GM19372 (cell line): Measurements from ENCODE around the gene DYNC1I1.

ENCODE experiments used
- ATAC-seq: cut with Tn5 transposase; IDR thresholded peaks from one replicate; pipeline ENCODE4 v1.9.1; 2021; ENCODE audit warnings: mild to moderate bottlenecking, low read depth, moderate library complexity; ENCODE audit not compliant: unreplicated experiment

DYNC1I1 gene

GRCh38 chr7:95788258-95788657, 15.9 kb downstream of the DYNC1I1 start:
- no peak for ATAC-seq

GRCh38 chr7:95788884-95789283, 16.5 kb downstream of the DYNC1I1 start:
- no peak for ATAC-seq

- no peak for ATAC-seq
These were observed 21.3 kb downstream of the DYNC1I1 start for GRCh38 chr7:95793658-95794057.

GRCh38 chr7:95794917-95795515, 22.7 kb downstream of the DYNC1I1 start:
- ATAC-seq = peak; percentile 64

DNA sequence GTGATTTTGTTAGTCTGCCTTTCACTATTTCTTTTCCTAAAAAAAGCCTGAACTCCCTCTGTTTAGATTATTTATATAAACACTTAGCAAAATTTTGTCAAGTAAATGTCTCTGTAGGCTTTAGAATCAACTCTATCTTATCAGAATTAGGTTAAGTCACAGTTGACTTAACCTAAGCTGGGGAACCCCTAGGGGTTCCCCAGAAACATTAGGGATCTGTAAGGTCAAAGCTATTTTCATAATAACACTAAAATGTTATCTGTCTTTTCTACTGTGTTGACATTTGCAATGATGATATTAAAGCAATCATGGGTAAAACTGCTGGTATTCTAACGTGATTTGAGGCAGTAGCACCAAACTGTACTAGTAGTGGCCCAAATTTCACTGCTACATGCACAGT, 24.3 kb downstream of the DYNC1I1 start:
- no peak for ATAC-seq

- ATAC-seq = no peak
These were observed 26.1 kb downstream of the DYNC1I1 start for GRCh38 chr7:95798401-95798930.

DNA sequence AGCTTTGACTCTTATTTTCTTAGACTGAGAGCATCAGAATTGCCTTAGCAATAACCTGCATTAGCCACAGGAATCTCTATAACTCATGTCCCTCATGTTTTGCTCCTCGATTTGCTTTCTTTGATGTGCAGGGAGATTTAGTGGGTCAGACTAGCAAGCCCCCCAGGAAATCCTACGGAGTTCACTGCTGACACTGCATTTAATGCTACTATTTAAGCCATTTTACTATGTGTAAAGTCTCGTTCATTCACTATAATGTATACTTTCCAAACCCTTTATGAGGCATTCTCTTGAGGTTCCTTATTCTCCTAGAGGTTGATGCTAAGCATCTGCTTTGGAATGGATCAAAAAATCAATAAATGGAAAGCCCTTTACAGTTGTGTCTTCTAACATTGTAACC, 28.4 kb downstream of the DYNC1I1 start:
- no peak for ATAC-seq

DNA sequence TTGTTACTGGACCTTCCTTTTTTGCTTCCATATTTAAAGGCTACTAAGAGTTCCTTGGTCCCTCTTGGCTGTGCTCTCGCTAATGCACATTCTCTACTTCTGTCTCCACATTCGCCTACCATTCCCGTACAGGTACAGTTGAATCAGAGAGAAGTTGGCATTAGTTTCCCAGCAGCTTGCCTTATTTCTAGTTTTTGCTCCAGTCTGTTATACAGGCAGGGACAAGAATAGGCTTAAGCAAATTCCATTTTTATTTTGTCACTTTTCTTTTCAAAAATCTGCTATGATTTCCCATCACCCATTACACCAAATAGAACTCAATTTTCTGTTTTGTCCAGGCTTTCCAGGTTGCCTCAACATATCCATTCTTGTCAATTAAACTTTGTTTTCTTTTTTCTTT, 29.9 kb downstream of the DYNC1I1 start:
- ATAC-seq = no peak

DNA sequence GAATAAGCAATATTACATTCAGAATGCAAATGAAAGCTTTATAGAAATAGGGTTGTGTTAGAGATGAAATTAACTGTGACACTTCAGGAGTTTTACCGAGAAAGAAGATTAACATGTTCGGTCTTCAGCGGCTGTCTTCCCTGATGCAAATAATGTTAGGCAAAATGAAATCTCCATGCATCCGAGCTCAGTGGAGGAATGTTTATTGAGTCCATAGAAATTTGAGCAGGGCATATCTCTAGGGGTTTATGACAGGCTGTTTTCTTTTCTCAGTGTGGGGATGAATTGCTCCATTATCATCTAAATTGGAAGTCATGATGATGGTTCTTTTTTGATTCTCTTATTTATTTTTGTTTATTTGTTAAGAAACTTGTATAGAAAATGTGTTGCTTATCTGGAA, 31.7 kb downstream of the DYNC1I1 start:
- ATAC-seq = no peak

DNA sequence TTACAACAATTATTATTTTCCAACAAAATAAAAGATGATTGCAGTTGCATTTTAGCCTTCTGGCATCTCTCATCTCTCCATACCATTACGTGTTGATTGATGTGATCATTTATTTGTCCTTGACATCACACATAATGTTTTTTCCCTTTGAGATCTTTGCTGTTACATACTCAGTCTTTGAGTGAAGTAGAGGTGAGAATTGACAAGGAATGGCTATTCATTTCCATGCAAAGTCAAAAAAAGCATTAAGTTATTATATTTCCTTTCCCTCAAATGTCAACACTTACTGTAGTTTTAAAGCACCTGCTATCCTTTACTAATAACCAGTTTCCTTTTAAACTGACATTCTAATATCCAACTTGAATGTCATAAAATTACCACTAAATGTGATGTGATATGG, 33.6 kb downstream of the DYNC1I1 start:
- ATAC-seq = no peak

DNA sequence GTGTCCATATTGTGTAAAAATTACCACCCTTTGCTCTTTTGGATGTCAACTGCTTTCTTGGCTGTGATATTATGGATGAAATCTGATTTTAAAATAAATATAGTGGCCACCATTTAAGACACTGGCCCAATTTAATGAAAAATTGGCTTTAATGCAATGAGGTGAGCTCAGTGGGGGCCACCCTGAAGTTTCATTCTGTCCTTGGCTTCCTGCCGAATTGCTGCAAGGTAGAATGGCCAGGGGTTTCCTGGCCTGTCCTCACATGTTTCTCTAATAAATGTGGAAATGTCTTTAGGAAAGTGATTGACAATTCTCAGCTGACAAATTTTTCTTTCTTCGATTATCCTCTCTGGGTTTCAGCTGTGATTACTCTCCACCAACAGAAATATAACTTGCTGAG, 36.0 kb downstream of the DYNC1I1 start:
- ATAC-seq = no peak

DNA sequence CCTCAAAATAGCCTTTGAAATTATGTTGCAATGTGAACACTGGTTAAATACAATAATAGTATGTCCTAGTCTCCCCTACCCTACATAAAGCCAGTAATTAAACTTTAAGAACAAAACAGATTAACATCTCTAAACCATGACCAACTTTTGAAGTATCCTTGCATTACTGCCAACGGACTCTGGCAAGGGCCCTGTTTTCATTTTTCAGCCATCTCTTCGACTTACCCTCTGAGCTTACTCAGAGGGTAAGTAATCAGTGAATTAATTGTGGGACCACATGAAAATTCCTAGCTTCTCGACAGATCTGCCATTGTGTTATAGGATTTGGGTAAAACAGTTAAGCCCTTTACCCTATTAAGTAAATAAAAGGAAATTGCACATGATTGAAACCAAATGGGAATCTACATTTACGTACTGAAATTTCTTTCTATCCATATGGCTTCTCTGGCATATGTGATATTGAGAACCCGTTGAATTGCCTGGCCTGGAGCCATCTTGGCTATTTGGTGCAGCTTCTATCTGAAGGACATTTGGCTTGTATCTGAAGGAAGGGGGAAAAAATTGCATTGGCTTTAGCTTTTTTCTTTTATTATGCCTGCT, 39.6 kb downstream of the DYNC1I1 start:
- ATAC-seq = no peak

DNA sequence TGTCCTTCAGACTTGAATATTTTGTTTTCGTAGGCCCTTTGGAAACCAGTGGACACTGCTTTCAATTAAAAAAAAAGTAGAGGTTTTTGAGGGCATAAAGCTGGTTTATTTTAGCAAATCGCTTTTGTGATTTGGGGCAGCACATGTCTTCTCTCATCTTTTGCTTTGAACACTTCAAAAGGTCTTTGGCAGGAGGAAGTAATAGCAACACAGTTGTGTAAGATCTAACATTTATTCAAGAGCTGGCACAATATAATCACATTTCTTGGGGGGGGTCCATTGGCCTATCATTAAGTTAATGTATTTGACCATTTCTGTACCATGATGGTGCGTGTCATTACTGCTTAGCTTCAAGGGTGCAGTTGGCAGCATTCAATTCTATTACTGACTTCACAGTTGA, 42.4 kb downstream of the DYNC1I1 start:
- no peak for ATAC-seq

DNA sequence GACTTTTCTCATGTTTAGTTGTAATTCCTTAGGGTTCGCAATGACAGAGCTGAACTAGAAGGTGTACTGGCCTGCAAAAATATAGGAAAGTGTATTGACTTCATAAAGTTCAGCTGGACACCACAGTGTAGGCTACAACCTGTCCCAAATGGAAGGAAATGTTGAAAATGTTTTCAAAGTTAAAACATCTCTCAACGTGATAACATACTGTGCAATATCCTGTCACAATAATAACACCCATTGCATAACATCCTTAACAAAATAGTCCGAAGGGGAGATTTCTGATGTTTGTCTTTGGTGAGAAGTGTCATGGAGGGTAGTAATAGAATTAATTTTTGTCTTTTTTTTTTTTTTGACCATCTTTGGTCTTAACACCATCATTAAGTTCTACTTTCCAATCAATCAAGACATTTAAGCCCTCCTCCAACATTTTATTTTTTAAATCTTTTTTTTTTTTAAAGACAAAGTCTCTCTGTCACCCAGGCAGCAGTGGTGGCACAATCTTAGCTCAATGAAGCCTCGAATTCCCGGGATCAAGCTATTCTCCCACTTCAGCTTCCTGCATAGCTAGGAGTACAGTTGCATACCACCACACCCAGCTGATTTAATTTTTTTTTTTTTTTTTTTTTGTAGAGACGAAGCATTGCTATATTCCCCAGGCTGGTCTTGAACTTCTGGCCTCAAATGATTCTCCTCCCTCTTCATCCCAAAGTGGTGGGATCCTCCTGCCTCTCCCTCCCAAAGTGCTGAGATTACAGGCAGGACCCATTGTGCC, 45.7 kb downstream of the DYNC1I1 start:
- ATAC-seq = no peak

GRCh38 chr7:95820778-95821177, 48.4 kb downstream of the DYNC1I1 start:
- no peak for ATAC-seq

DNA sequence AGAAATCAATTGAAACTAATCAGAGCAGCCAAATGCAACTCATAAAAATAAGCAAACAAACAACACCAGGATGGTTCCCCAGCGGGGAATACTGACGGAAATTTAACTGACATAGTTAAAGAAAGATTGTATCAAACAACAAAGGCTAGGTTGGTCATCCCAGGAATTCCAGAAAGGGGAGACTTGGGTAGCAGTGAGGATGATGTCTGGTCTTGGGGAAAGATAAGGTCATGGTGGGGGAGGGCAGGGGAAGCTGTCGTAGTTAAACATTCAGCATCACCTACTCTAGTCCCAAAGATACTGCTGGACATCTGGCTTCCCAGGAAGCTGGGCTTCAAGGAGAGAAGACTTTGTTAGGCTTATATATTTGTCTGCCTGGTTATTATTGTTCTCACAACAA, 50.4 kb downstream of the DYNC1I1 start:
- no peak for ATAC-seq

DNA sequence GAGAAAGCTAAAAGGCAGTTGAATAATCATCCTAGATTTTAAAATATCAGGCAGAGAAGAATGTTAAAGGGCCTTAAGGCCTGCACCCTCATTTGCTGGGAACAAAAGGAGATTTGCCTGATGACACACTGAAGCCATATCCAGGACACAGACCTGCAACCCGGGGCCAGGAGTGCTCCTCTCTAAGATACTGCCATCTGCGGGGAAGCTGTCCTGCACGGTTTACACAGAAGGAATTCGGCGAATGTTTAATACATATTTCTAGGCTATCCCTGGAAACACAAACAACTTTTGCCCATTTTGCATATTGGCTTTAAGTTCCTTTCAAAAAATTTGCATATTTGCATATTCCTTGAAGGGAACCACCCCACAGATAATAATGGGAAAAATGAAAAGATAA, 52.3 kb downstream of the DYNC1I1 start:
- no peak for ATAC-seq

DNA sequence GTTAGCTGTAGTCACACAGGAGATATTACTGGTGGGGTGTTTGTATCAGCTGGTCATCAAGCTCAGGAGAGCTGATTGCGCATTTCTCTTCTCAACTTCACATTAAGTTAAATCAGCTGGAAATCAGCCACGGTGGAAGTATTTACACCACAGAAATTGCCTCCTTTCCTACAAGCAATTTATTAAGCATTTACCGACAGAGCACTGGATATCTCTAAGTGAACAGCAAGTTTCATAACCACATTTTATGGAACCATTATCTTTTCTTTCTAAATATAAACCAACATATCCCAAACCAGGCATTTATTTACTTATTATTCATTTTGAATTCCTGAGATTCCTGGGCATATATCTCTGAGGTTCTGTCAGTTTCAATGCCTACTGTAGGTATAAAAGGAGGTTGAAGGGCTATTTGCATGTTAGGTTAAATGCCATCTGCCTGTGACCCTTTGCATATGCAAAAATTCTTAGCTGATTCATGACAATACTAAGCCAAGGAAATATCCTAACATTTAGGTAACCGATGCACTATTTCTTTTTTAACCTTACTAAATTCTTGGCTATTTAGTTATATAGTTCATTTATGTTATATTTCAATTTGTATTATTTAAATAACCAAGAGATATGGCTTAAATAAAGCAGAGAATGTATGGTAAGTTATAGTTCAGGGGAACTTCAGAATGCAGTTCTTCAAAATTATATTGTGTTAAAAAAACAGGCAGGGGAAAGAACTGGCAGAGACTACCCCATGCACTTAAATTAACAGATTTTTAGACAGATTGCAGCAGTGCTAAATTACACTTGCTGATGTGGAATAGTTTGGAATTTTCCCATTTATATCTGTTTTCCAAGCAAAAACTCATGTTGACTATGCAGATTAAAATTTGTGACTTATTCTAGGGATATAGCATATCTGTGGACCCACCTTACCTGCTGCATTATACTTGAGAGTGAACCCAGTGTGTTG, 56.8 kb downstream of the DYNC1I1 start:
- no peak for ATAC-seq

GRCh38 chr7:95840953-95841950, 68.9 kb downstream of the DYNC1I1 start:
- ATAC-seq = peak; percentile 77
